HFFc6 (cell line): ENCODE results near the gene GMEB1. TPM values are rescaled to one million over a fixed set of nuclear protein-coding genes. Genes with fewer than 3 reads are reported as not detected.
A peak's percentile ranks its signal among the peaks of the same experiment; 100 is the strongest.
"Not testable (repeated sequence)": the region's sequence is repeated elsewhere in the genome, so short reads cannot be mapped to it uniquely, and the experiment has no call there.

Source experiments
- DNase-seq: peaks from one replicate; pipeline ENCODE4 v3.0.0-alpha.2; 2018
- H3K27ac Mint-ChIP-seq: 2 replicates; pipeline ENCODE4 v1.8.0; 2020; ENCODE audit warnings: mild to moderate bottlenecking, mixed read lengths
- H3K27me3 Mint-ChIP-seq: 2 replicates; pipeline ENCODE4 v1.8.0; 2021; ENCODE audit warnings: mild to moderate bottlenecking, moderate library complexity, mixed read lengths; ENCODE audit not compliant: insufficient read depth
- H3K36me3 Mint-ChIP-seq: 2 replicates; pipeline ENCODE4 v1.8.0; 2021; ENCODE audit warnings: low read depth, mixed read lengths
- H3K4me1 Mint-ChIP-seq: 2 replicates; pipeline ENCODE4 v1.8.0; 2020; ENCODE audit warnings: low read depth, mixed read lengths
- H3K4me3 Mint-ChIP-seq: 2 replicates; pipeline ENCODE4 v1.8.0; 2020; ENCODE audit warnings: mild to moderate bottlenecking, moderate library complexity, mixed read lengths
- H3K9me3 Mint-ChIP-seq: 2 replicates; pipeline ENCODE4 v1.8.0; 2020; ENCODE audit warnings: mild to moderate bottlenecking, mixed read lengths
- total RNA-seq, 6 experiments: library from RNA; stranded (reverse); fragmentation: NEBNext Ultra II Directional; extraction: Animal tissue kit (Norgen Biotek cat#: 25700); gene quantifications; 2 replicates in 1 of 6; 3 replicates in 5 of 6; pipeline ENCODE4 v1.2.3, GENCODE V29; 2021
- TF ChIP-seq, protein P1 (sequence below): fragments of 200-600 bp; sonication (generic); IDR thresholded peaks from 2 replicates; pipeline ENCODE4 v1.5.0; 2021; ENCODE audit warnings: antibody characterized with exemption, mild to moderate bottlenecking

Gene GMEB1
- total RNA-seq, 6 experiments from 2014 or later: 11.1 to 13.2 (median 12.0) TPM

DNA sequence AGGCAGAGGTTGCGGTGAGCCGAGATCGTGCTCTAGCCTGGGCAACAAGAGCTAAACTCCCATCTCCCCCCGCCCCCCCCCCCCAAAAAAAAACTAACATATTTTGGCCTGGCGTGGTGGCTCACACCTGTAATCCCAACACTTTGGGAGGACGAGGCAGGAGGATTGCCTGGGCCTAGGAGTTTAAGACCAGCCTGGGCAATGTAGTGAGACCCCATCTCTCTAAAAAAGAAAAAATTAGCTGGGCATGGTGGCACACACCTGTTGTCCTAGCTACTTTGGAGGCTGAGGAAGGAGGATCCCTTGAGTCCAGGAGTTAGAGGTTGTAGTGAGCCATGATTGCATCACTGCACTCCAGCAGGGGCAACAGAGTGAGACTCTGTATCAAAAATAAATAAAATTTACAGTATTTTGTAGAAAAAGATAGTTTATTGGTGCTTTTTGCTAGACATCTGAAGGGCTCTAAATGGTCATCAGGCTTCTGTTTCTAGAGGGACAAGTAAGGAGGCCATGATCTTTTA is 77.1 kb downstream of the GMEB1 start:
- no peaks in the 10 kb centered on the region for H3K9me3 Mint-ChIP-seq
- TF ChIP-seq, protein P1, sequence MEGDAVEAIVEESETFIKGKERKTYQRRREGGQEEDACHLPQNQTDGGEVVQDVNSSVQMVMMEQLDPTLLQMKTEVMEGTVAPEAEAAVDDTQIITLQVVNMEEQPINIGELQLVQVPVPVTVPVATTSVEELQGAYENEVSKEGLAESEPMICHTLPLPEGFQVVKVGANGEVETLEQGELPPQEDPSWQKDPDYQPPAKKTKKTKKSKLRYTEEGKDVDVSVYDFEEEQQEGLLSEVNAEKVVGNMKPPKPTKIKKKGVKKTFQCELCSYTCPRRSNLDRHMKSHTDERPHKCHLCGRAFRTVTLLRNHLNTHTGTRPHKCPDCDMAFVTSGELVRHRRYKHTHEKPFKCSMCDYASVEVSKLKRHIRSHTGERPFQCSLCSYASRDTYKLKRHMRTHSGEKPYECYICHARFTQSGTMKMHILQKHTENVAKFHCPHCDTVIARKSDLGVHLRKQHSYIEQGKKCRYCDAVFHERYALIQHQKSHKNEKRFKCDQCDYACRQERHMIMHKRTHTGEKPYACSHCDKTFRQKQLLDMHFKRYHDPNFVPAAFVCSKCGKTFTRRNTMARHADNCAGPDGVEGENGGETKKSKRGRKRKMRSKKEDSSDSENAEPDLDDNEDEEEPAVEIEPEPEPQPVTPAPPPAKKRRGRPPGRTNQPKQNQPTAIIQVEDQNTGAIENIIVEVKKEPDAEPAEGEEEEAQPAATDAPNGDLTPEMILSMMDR: no peak
- no peak for DNase-seq
- H3K4me1 Mint-ChIP-seq: peaks cover 53% of the 10 kb centered on the region
- no peak overlapping the region for H3K27ac Mint-ChIP-seq
- peaks cover 4% of the 10 kb centered on the region; the same call in 1 of the 2 replicates for H3K27me3 Mint-ChIP-seq
- H3K36me3 Mint-ChIP-seq: peaks cover 50% of the 10 kb centered on the region
- no peak overlapping the region for H3K4me3 Mint-ChIP-seq

DNA sequence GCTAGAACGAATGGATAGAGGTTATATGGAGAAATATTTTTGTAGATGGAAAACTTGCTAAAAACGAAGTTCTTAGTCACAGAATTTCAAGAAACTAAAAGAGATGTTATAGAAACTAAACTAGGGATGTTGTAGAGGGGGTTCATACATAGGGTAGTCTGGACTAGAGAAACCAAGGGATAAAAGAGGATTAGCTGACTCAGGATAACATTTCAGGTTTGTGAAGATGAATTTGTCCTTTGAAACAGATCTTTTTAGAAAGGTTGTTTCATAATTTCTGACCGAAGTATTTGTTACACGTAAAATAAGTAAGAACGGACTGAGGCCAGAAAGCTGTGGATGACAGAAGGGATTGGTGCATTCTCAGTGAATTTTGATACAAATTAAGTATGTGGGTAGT is 81.7 kb downstream of the GMEB1 start:
- Mint-ChIP-seq H3K36me3 (peaks cover 27% of the 10 kb centered on the region), H3K4me1 (peaks cover 58% of the 10 kb centered on the region), H3K27ac (peak overlapping the region; percentile 67), H3K9me3 (no peaks in the 10 kb centered on the region), H3K27me3 (peaks cover 8% of the 10 kb centered on the region), H3K4me3 (peak overlapping the region; percentile 53)
- TF ChIP-seq, protein P1: no peak
- no peak for DNase-seq

DNA sequence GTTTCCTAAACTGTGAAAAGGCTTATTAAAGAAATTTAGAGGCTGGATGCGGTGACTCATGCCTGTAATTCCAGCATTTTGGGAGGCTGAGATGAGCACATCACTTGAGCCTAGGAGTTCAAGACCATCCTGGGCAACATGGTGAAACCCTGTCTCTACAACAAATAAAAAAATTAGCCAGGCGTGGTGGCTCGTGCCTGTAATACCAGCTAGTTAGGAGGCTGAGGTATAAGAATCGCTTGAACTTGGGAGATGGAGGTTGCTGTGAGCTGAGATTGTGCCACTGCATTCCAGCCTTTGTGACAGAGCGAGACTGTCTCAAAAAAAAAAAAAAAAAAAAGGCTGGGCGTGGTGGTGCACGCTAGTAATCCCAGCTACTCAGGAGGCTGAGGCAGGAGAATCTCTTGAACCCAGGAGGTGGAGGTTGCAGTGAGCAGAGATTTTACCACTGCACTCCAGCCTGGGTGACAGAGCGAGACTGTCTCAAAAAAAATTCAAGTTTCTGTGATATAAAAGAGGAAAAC is 82.2 kb downstream of the GMEB1 start:
- Mint-ChIP-seq H3K36me3 (peaks cover 27% of the 10 kb centered on the region), H3K4me3 (peak overlapping the region; percentile 71), H3K27ac (peak overlapping the region; percentile 71), H3K4me1 (peaks cover 58% of the 10 kb centered on the region)
- not testable (repeated sequence) for DNase-seq, H3K27me3 Mint-ChIP-seq, H3K9me3 Mint-ChIP-seq

DNA sequence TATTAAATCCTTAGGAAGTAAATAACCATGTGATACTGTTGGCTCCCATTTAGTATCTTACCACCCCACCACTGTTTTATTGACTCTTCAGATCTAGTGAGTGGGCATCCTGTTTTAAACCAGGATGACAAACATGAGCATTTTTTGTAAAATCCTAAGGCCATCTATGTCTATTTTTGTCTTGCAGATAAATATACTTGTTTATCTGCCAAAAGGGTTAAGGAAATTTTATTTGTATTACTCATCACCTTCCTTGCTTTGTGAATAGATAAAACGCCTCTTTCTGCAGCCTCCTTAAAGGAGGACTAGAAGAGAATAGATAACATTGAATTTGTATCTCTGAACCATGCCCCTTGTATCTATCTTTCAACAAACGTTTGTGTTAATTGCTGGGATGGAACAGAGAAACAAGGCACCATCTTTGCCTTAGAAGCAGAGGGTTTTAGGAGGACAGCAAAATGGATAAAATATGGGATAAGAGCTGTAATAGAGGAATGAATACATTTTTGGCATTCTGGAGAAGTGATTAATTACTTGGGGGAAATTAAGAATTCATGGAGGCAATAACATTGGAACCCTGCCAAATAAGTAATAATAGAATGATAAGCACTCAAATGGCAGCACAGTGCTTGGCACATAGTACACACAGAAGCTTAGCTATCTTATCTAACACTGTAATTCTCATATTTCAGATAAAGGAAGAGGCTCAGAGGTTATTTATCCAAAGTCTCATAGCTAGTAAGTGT is 82.9 kb downstream of the GMEB1 start:
- H3K27ac Mint-ChIP-seq: peak overlapping the region; percentile 71
- H3K9me3 Mint-ChIP-seq: no peaks in the 10 kb centered on the region
- peaks cover 21% of the 10 kb centered on the region for H3K36me3 Mint-ChIP-seq
- peak; percentile 83 for DNase-seq
- TF ChIP-seq, protein P1: no peak
- peaks cover 52% of the 10 kb centered on the region for H3K4me1 Mint-ChIP-seq
- H3K27me3 Mint-ChIP-seq: peaks cover 8% of the 10 kb centered on the region
- peak overlapping the region; percentile 71 for H3K4me3 Mint-ChIP-seq

DNA sequence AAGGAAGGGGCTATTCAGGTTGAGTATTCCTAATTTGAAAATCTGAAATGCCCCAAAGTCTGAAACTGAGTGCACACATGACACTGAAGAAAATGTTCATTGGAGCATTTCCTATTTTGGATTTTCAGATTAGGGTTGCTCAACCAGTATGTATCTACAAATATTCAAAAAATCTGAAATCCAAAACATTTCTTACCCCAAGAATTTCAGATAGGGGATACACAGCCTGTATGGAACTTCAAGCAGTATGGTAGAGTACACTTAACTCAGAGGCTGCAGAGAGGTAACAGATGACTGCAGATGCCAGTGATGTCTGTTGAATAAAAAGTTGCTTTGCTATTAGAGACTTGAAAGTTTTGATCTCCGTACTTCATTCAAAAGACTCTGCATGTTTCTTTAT is 87.1 kb downstream of the GMEB1 start:
- Mint-ChIP-seq H3K4me1 (peaks cover 26% of the 10 kb centered on the region), H3K27me3 (peaks cover 5% of the 10 kb centered on the region), H3K27ac (no peak overlapping the region), H3K36me3 (peaks cover 10% of the 10 kb centered on the region; the same call in 1 of the 2 replicates), H3K9me3 (no peaks in the 10 kb centered on the region), H3K4me3 (no peak overlapping the region)
- DNase-seq: no peak
- TF ChIP-seq, protein P1: no peak

DNA sequence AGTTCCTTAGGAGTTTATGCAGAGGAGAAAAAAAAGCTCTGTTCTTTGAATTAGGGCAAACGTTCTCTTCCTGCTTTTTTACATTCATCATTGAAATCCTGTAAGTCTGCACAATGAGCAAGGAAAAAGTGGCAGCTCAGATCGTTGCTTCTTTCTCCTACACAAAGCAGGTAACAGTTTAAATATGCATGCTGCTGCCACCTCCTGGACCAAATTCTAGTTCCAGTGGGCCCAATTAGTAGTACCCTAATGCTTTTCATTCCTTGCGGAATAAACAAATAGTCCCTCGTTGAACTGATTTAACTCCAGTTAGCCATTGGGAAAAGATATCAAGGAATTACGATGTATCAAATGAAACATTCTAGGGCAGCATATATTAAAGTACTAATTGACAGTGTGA is 88.3 kb downstream of the GMEB1 start:
- peaks cover 10% of the 10 kb centered on the region; the same call in 1 of the 2 replicates for H3K36me3 Mint-ChIP-seq
- no peak overlapping the region for H3K27ac Mint-ChIP-seq
- DNase-seq: no peak
- peaks cover 4% of the 10 kb centered on the region for H3K27me3 Mint-ChIP-seq
- no peaks in the 10 kb centered on the region for H3K9me3 Mint-ChIP-seq
- H3K4me3 Mint-ChIP-seq: no peak overlapping the region
- TF ChIP-seq, protein P1: peak; percentile 51
- peaks cover 16% of the 10 kb centered on the region for H3K4me1 Mint-ChIP-seq
